Lung (tissue), 12 donors: Measurements from ENCODE around the gene CNN2. TPM values are rescaled to one million over a fixed set of nuclear protein-coding genes. Genes with fewer than 3 reads are reported as not detected.
A peak's percentile ranks its signal among the peaks of the same experiment; 100 is the strongest.

Experiments used
- ATAC-seq: fragments of 200-7000 bp; cut with Tn5 transposase; one replicate; pipeline ENCODE4 v1.9.1; 2020; ENCODE audit warnings: moderate number of reproducible peaks; ENCODE audit not compliant: insufficient read depth, low FRiP score
- DNase-seq, 3 donors: peaks; one replicate each; pipeline ENCODE4 v3.0.0-alpha.2; 2013 to 2017
- H3K27ac ChIP-seq, 2 donors: one replicate each; pipeline ENCODE4 v1.5.1; 2013; ENCODE audit warnings: mild to moderate bottlenecking in 2 of 2, moderate library complexity in 2 of 2, control low read depth in 1 of 2, inconsistent platforms in 1 of 2, low read depth in 1 of 2, low read length in 1 of 2
- H3K27me3 ChIP-seq, 3 donors: one replicate each; pipeline ENCODE4 v1.5.1; 2013; ENCODE audit warnings: low read length in 2 of 3; ENCODE audit not compliant: control insufficient read depth in 3 of 3, insufficient read depth in 3 of 3
- H3K36me3 ChIP-seq, 4 donors: one replicate each; pipeline ENCODE4 v1.5.1; 2013; ENCODE audit warnings: low read length in 4 of 4, mild to moderate bottlenecking in 1 of 4, moderate library complexity in 1 of 4; ENCODE audit not compliant: control insufficient read depth in 4 of 4, insufficient read depth in 4 of 4
- H3K4me1 ChIP-seq, 5 donors: one replicate each; pipeline ENCODE4 v1.5.1; 2013; ENCODE audit warnings: low read length in 5 of 5, mild to moderate bottlenecking in 2 of 5, moderate library complexity in 1 of 5; ENCODE audit not compliant: control insufficient read depth in 5 of 5, insufficient read depth in 5 of 5
- H3K4me3 ChIP-seq: one replicate; pipeline ENCODE4 v1.5.1; 2013; ENCODE audit warnings: mild to moderate bottlenecking, control low read depth, moderate library complexity
- H3K9ac ChIP-seq, 2 donors: one replicate each; pipeline ENCODE4 v1.5.1; 2013; ENCODE audit warnings: low read length in 2 of 2, control low read depth in 1 of 2; ENCODE audit not compliant: insufficient read depth in 1 of 2
- H3K9me3 ChIP-seq, 4 donors: one replicate each; pipeline ENCODE4 v1.5.1; 2013; ENCODE audit warnings: low read length in 3 of 4, mild to moderate bottlenecking in 1 of 4, moderate library complexity in 1 of 4; ENCODE audit not compliant: control insufficient read depth in 4 of 4, insufficient read depth in 3 of 4
- WGBS, 2 donors: extraction: QIAGEN DNeasy Blood & Tissue Kit; methylation state at CpG; one replicate each; pipeline ENCODE4 v1.1.7; 2013; 5-methylcytosine and 5-hydroxymethylcytosine counted together
- polyA plus RNA-seq, 2 donors: library from polyadenylated mRNA; stranded (reverse); fragments of 200-250 nt; gene quantifications; one replicate each; pipeline ENCODE4 v1.2.1, GENCODE V29; 2013
- total RNA-seq, 2 donors: library from RNA; depleted of rRNA in 1 of 2; stranded (reverse); fragments of >200 nt in 1 of 2; gene quantifications; one replicate each; pipeline ENCODE4 v1.2.1, GENCODE V29; 2014 to 2021
- TF ChIP-seq, protein P1 (sequence below): IDR thresholded peaks from 2 replicates; pipeline ENCODE4 v1.5.1; 2012; ENCODE audit warnings: mild to moderate bottlenecking; ENCODE audit errors: control extremely low read depth, extremely low read depth
- donor health status: control.
- donor health status: control.
- donor health status: Bipolar disorder and iron deficiency.
- donor health status: healthy.
- donor health status: DM: yes; HTN: yes; CAD: no.

The CNN2 gene
- total and polyA plus RNA-seq, 4 donors = 161 to 236 (median 180) TPM

DNA sequence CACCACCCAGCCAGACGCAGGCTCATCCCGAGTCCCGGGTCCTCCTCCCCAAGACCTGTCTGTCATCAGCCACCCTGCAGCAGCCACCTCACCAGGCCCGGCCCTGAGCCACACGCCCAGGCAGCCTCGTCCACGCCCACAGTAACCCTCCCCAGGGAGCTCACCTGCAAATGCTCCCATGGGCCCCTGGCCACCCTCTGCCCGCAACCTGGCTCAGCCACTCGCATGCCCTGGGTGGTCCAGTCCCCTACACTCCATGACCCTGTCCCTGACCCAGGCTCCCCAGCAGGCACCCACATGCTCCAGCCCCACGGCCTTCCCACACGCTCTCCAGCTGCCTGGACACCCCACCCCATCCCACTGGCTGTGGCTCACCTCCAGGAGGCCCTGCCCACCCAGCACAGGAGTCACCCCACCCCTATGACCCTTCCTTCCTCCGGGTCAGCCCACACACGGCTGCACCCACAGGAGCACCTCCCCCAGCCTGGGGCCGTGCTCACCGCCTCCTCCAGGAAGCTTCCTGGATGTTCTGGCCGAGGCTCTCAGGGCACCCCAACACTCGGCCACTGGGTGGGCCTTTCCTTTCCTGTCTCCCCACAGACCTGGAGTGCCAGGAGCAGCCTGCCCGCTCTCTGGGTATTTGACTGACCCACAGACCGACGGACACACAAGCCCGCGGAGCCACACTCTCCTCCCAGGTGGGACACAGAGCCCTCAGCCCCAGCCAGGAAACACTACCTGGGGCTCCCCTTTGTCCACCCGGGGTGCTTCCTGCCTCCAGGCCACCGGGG is 9.1 kb upstream of the CNN2 start:
- no peaks in the 10 kb centered on the region for H3K27me3 ChIP-seq
- H3K4me3 ChIP-seq = no peak overlapping the region
- peak overlapping the region in 1 of 2 donors; percentile 55 for H3K27ac ChIP-seq
- no peak overlapping the region for H3K9ac ChIP-seq
- WGBS, 2 donors = 61 to 70% methylated on average over 24 of the region's 24 CpGs
- no peaks in the 10 kb centered on the region for H3K9me3 ChIP-seq
- TF ChIP-seq, protein P1, sequence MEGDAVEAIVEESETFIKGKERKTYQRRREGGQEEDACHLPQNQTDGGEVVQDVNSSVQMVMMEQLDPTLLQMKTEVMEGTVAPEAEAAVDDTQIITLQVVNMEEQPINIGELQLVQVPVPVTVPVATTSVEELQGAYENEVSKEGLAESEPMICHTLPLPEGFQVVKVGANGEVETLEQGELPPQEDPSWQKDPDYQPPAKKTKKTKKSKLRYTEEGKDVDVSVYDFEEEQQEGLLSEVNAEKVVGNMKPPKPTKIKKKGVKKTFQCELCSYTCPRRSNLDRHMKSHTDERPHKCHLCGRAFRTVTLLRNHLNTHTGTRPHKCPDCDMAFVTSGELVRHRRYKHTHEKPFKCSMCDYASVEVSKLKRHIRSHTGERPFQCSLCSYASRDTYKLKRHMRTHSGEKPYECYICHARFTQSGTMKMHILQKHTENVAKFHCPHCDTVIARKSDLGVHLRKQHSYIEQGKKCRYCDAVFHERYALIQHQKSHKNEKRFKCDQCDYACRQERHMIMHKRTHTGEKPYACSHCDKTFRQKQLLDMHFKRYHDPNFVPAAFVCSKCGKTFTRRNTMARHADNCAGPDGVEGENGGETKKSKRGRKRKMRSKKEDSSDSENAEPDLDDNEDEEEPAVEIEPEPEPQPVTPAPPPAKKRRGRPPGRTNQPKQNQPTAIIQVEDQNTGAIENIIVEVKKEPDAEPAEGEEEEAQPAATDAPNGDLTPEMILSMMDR = no peak
- DNase-seq (no peak), ATAC-seq (no peak)
- H3K4me1 ChIP-seq = peaks cover 6 to 46% (median 7%) of the 10 kb centered on the region in 5 donors
- H3K36me3 ChIP-seq = peaks cover 0 to 36% (median 6%) of the 10 kb centered on the region in 4 donors

DNA sequence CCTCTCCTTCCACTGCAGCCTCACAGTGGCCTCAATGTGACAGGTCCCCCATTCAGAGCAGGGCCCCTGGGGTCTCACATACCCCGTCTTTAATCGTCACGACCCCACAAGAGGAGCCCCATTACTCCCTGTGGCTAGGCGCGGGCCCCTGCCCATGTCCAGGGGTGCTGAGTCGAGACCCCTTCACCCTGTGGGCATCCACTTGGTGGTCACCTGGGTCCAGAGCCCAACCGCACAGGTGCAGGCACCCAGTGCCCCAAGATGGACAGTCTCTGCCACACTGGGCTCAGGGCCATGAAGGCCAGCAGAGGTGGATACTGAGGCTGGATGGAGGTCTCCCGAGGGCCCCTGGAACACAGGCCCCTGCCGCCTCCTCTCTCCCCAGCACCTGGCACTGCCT is 8.5 kb upstream of the CNN2 start:
- 85 to 91% methylated on average over 9 of the region's 9 CpGs for WGBS, 2 donors
- TF ChIP-seq, protein P1 = no peak
- Histone ChIP-seq H3K9me3 (no peaks in the 10 kb centered on the region), H3K9ac (no peak overlapping the region), H3K4me3 (no peak overlapping the region), H3K27me3 (no peaks in the 10 kb centered on the region), H3K36me3 (peaks cover 0 to 30% (median 6%) of the 10 kb centered on the region in 4 donors), H3K27ac (no peak overlapping the region), H3K4me1 (peaks cover 6 to 46% (median 7%) of the 10 kb centered on the region in 5 donors)
- DNase-seq = no peak
- no peak for ATAC-seq

DNA sequence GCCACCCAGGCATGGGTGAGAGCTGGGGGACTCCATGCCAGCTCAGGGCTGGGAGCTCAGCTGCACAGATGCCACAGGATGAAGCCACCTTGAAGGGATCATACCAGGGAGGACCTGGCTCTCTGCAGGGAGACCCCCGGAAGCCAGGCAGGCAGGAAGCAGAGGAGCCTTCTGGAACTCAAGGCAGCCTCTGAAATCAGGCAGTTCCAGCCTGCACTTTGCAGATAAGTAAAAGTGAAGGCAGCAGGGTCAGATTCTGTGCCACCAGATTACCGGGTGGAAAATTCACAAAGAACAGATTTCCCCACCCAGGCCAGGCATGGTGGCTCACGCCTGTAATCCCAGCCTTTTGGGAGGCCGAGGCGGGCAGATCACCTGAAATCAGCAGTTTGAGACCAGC is 8.0 kb upstream of the CNN2 start:
- Histone ChIP-seq H3K9me3 (no peaks in the 10 kb centered on the region), H3K9ac (no peak overlapping the region), H3K36me3 (peaks cover 0 to 25% (median 2%) of the 10 kb centered on the region in 4 donors), H3K4me1 (peaks cover 6 to 46% (median 7%) of the 10 kb centered on the region in 5 donors), H3K27ac (no peak overlapping the region), H3K27me3 (no peaks in the 10 kb centered on the region), H3K4me3 (no peak overlapping the region)
- TF ChIP-seq, protein P1 = no peak
- 73 to 81% methylated on average over 5 of the region's 5 CpGs for WGBS, 2 donors
- DNase-seq (no peak), ATAC-seq (no peak)
